Epithelial cell of esophagus (primary cell): ENCODE data around the gene KBTBD7.

Experiments used
- DNase-seq: peaks from one replicate; pipeline ENCODE4 v3.0.0; 2010; ENCODE audit warnings: low read depth
- H3K4me3 ChIP-seq: 2 replicates; pipeline ENCODE4 v1.5.1; 2011; ENCODE audit warnings: mild to moderate bottlenecking, low read length, control low read depth
- TF ChIP-seq, protein P1 (sequence below): IDR thresholded peaks from 2 replicates; pipeline ENCODE4 v1.5.1; 2011; ENCODE audit warnings: low read depth, mild to moderate bottlenecking, low read length, control low read depth, inconsistent platforms; ENCODE audit not compliant: insufficient read depth; ENCODE audit errors: missing control alignments

KBTBD7 gene

DNA sequence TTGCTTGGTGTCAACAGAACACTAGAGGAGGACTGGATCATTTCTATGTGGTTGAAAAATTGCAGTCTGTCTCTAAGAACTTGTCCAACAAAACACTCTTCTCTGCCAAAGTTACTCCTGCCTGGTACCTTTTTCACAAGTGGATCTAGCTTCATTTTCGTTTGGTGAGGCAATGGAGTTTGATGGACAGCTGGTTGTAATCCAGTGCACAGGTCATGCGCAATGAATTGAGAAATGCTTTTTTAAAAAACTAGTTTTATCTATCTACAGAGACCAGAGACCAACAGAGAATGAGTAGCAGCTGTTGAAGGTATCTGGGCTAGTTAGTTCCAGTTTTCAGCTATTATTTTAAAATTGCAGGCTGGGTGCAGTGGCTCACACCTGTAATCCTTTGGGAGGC lies 49.8 kb downstream of the KBTBD7 start:
- DNase-seq, result peak; percentile 36
- no peak overlapping the region for H3K4me3 ChIP-seq
- TF ChIP-seq, protein P1, sequence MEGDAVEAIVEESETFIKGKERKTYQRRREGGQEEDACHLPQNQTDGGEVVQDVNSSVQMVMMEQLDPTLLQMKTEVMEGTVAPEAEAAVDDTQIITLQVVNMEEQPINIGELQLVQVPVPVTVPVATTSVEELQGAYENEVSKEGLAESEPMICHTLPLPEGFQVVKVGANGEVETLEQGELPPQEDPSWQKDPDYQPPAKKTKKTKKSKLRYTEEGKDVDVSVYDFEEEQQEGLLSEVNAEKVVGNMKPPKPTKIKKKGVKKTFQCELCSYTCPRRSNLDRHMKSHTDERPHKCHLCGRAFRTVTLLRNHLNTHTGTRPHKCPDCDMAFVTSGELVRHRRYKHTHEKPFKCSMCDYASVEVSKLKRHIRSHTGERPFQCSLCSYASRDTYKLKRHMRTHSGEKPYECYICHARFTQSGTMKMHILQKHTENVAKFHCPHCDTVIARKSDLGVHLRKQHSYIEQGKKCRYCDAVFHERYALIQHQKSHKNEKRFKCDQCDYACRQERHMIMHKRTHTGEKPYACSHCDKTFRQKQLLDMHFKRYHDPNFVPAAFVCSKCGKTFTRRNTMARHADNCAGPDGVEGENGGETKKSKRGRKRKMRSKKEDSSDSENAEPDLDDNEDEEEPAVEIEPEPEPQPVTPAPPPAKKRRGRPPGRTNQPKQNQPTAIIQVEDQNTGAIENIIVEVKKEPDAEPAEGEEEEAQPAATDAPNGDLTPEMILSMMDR, result no peak
